Measurements from ENCODE around the gene KRT12. TPM values are rescaled to one million over a fixed set of nuclear protein-coding genes. Genes with fewer than 3 reads are reported as not detected.

KRT12 gene
- total and polyA plus RNA-seq, 9 of the 15 experiments (the other 6 are each of a cell fraction or from before 2014, with no cell fraction given): 0.18 to 7.0 (median 2.2) TPM

- TF ChIP-seq ZBTB8A (IDR thresholded peaks at IDR 0.05; ENCODE audit: partially characterized antibody) (no peak), SMARCC2 (IDR thresholded peaks at IDR 0.05; ENCODE audit: low read depth) (peak; percentile 93), FOXP1 (CRISPR knock-in tag; IDR thresholded peaks at IDR 0.05) (no peak), CREB1 (IDR thresholded peaks at IDR 0.05) (no peak), CREB1 (CRISPR knock-in tag; IDR thresholded peaks at IDR 0.05) (no peak), ZNF785 (CRISPR knock-in tag; IDR thresholded peaks at IDR 0.05) (no peak), SMARCE1 (IDR thresholded peaks at IDR 0.05) (peak; percentile 95), FOS (IDR thresholded peaks at IDR 0.05; ENCODE audit: extremely low read depth, insufficient read length) (peak; percentile 62), TCF7L2 (IDR thresholded peaks at IDR 0.05; ENCODE audit: low read depth, low read length) (no peak), KLF6 (CRISPR knock-in tag; IDR thresholded peaks at IDR 0.05; ENCODE audit: borderline replicate concordance) (no peak), ARID1B (IDR thresholded peaks at IDR 0.05) (peak; percentile 91), CAMTA2 (CRISPR knock-in tag; conservative IDR thresholded peaks at IDR 0.05) (no peak), NEUROD1 (IDR thresholded peaks at IDR 0.05; ENCODE audit: borderline replicate concordance, low read depth, low read length, partially characterized antibody) (no peak), RBM22 (IDR thresholded peaks at IDR 0.05; ENCODE audit: low read depth, low read length, poor library complexity, severe bottlenecking) (no peak), KDM2B (CRISPR knock-in tag; IDR thresholded peaks at IDR 0.05) (no peak), ATF7 (IDR thresholded peaks at IDR 0.05) (peak; percentile 82), NFATC3 (IDR thresholded peaks at IDR 0.05) (no peak), STAG1 (CRISPR knock-in tag; IDR thresholded peaks at IDR 0.05; ENCODE audit: borderline replicate concordance) (no peak), HDGF (IDR thresholded peaks at IDR 0.05) (no peak), FOXK2 (conservative IDR thresholded peaks at IDR 0.05 in 1 of 2, IDR thresholded peaks at IDR 0.05 in 1 of 2; ENCODE audit: low read depth in 2 of 2) (peak in 1 of 2 experiments; percentile 53; a peak in 2 of 4 replicates), PKNOX1 (IDR thresholded peaks at IDR 0.05) (peak; percentile 83), POU5F1 (IDR thresholded peaks at IDR 0.05; ENCODE audit: borderline replicate concordance, low read depth, low read length, partially characterized antibody) (no peak), HDAC3 (IDR thresholded peaks at IDR 0.05; ENCODE audit: borderline replicate concordance, partially characterized antibody) (peak; percentile 34)
- TF ChIP-seq, protein P1, sequence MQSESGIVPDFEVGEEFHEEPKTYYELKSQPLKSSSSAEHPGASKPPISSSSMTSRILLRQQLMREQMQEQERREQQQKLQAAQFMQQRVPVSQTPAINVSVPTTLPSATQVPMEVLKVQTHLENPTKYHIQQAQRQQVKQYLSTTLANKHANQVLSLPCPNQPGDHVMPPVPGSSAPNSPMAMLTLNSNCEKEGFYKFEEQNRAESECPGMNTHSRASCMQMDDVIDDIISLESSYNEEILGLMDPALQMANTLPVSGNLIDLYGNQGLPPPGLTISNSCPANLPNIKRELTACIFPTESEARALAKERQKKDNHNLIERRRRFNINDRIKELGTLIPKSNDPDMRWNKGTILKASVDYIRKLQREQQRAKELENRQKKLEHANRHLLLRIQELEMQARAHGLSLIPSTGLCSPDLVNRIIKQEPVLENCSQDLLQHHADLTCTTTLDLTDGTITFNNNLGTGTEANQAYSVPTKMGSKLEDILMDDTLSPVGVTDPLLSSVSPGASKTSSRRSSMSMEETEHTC (IDR thresholded peaks at IDR 0.05): no peak
- TF ChIP-seq, protein P2, sequence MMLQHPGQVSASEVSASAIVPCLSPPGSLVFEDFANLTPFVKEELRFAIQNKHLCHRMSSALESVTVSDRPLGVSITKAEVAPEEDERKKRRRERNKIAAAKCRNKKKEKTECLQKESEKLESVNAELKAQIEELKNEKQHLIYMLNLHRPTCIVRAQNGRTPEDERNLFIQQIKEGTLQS (IDR thresholded peaks at IDR 0.05): peak; percentile 99
- TF ChIP-seq, protein P2 (CRISPR knock-in tag; conservative IDR thresholded peaks at IDR 0.05): peak; percentile 66; the same call in 1 of the 2 replicates
These were observed 12.7 kb downstream of the KRT12 start (continued) for GRCh38 chr17:40854175-40854814.
